GM19238 (cell line): ENCODE data around the gene WWOX.
A peak's percentile ranks its signal among the peaks of the same experiment; 100 is the strongest.

ENCODE experiments used
- DNase-seq: peaks from one replicate; pipeline ENCODE4 v3.0.0; 2011; ENCODE audit warnings: low spot score; ENCODE audit not compliant: insufficient read length

The WWOX gene

GRCh38 chr16:78709137-78709884 is 609.9 kb downstream of the WWOX start:
- no peak for DNase-seq

GRCh38 chr16:78715106-78715505 is 615.7 kb downstream of the WWOX start:
- no peak for DNase-seq

GRCh38 chr16:78715673-78716072 is 616.2 kb downstream of the WWOX start:
- DNase-seq, result no peak

GRCh38 chr16:78718141-78718540 is 618.7 kb downstream of the WWOX start:
- no peak for DNase-seq

- no peak for DNase-seq
Observed at GRCh38 chr16:78720416-78720815, 621.0 kb downstream of the WWOX start.

- DNase-seq, result no peak
Observed at GRCh38 chr16:78727536-78727935, 628.1 kb downstream of the WWOX start.

- DNase-seq, result no peak
Observed at GRCh38 chr16:78729687-78730086, 630.2 kb downstream of the WWOX start.

GRCh38 chr16:78731785-78732184 is 632.3 kb downstream of the WWOX start:
- no peak for DNase-seq

- no peak for DNase-seq
Observed at GRCh38 chr16:78732696-78733095, 633.2 kb downstream of the WWOX start.

- no peak for DNase-seq
Observed at GRCh38 chr16:78735337-78735736, 635.9 kb downstream of the WWOX start.

GRCh38 chr16:78737630-78738029 is 638.2 kb downstream of the WWOX start:
- DNase-seq, result no peak

GRCh38 chr16:78738557-78738956 is 639.1 kb downstream of the WWOX start:
- DNase-seq, result no peak

GRCh38 chr16:78740269-78740668 is 640.8 kb downstream of the WWOX start:
- no peak for DNase-seq

GRCh38 chr16:78742501-78743283 is 643.2 kb downstream of the WWOX start:
- DNase-seq, result peak; percentile 33

GRCh38 chr16:78743556-78743955 is 644.1 kb downstream of the WWOX start:
- DNase-seq, result no peak

GRCh38 chr16:78744099-78744498 is 644.6 kb downstream of the WWOX start:
- no peak for DNase-seq

GRCh38 chr16:78744796-78745107 is 645.3 kb downstream of the WWOX start:
- DNase-seq, result no peak

GRCh38 chr16:78745108-78746019 is 645.9 kb downstream of the WWOX start:
- no peak for DNase-seq

GRCh38 chr16:78746718-78747117 is 647.3 kb downstream of the WWOX start:
- DNase-seq, result no peak

GRCh38 chr16:78748220-78748929 is 648.9 kb downstream of the WWOX start:
- no peak for DNase-seq

- DNase-seq, result no peak
Observed at GRCh38 chr16:78749745-78750268, 650.4 kb downstream of the WWOX start.
